ENCODE measurements around the gene ALDH16A1.

GRCh38 chr19:49499030-49499670 lies 46.1 kb downstream of the ALDH16A1 start:
- TF ChIP-seq CTCF (IDR thresholded peaks at IDR 0.05 in 4 of 5, conservative IDR thresholded peaks at IDR 0.05 in 1 of 5) (no peak), POLR2A (IDR thresholded peaks at IDR 0.05) (no peak)

All from gastrocnemius medialis (tissue), 4 donors.